Measurements from ENCODE around the gene TUBB6. TPM values are rescaled to one million over a fixed set of nuclear protein-coding genes. Genes with fewer than 3 reads are reported as not detected.

TUBB6 gene
- total and polyA plus RNA-seq, 2 donors (not counting 1 experiment from before 2014, with no cell fraction given): 269 to 646 TPM

GRCh38 chr18:12299862-12300261 lies 8.2 kb upstream of the TUBB6 start:
- no peaks in the 10 kb centered on the region for H3K9me3 ChIP-seq (ENCODE audit: control insufficient read depth, insufficient read depth, low read depth, low read length)
- no peaks in the 10 kb centered on the region for H3K36me3 ChIP-seq (ENCODE audit: control insufficient read depth, insufficient read depth, low read length)
- no peaks in the 10 kb centered on the region for H3K4me1 ChIP-seq (ENCODE audit: control insufficient read depth, extremely low read depth, insufficient read depth, low read length)
- H3K27ac ChIP-seq (ENCODE audit: insufficient read depth, low read length): no peak overlapping the region
- no peak overlapping the region for H3K4me3 ChIP-seq (replicated peaks in 1 of 4; ENCODE audit: control extremely low read depth in 1 of 4, insufficient read depth in 1 of 4, low read depth in 3 of 4, low read length in 4 of 4)
- H3K79me2 ChIP-seq (ENCODE audit: control insufficient read depth, insufficient read depth, low read length): no peaks in the 10 kb centered on the region
- TF ChIP-seq EZH2 (IDR thresholded peaks at IDR 0.05; ENCODE audit: low read length, missing control alignments) (no peak), CTCF (conservative IDR thresholded peaks at IDR 0.05 in 1 of 2, IDR thresholded peaks at IDR 0.05 in 1 of 2; ENCODE audit: low read depth in 1 of 2, low read length in 2 of 2) (no peak)
- H3K4me2 ChIP-seq (ENCODE audit: extremely low read depth, insufficient read depth, low read length): no peak overlapping the region
- H3K27me3 ChIP-seq (ENCODE audit: control insufficient read depth, insufficient read depth, low read length): no peaks in the 10 kb centered on the region
- DNase-seq (ENCODE audit: low read depth in 2 of 2): no peak
- H2AFZ ChIP-seq (ENCODE audit: low read length): no peak overlapping the region
- no peaks in the 10 kb centered on the region for H4K20me1 ChIP-seq (ENCODE audit: control insufficient read depth, extremely low read depth, insufficient read depth, low read length)
- no peak overlapping the region for H3K9ac ChIP-seq (ENCODE audit: insufficient read depth, low read length)

- no peaks in the 10 kb centered on the region for H3K9me3 ChIP-seq (ENCODE audit: control insufficient read depth, insufficient read depth, low read depth, low read length)
- H3K9ac ChIP-seq (ENCODE audit: insufficient read depth, low read length): no peak overlapping the region
- H3K4me2 ChIP-seq (ENCODE audit: extremely low read depth, insufficient read depth, low read length): no peak overlapping the region
- H3K4me3 ChIP-seq (replicated peaks in 1 of 4; ENCODE audit: control extremely low read depth in 1 of 4, insufficient read depth in 1 of 4, low read depth in 3 of 4, low read length in 4 of 4): no peak overlapping the region
- no peaks in the 10 kb centered on the region for H3K36me3 ChIP-seq (ENCODE audit: control insufficient read depth, insufficient read depth, low read length)
- H4K20me1 ChIP-seq (ENCODE audit: control insufficient read depth, extremely low read depth, insufficient read depth, low read length): no peaks in the 10 kb centered on the region
- no peak overlapping the region for H3K27ac ChIP-seq (ENCODE audit: insufficient read depth, low read length)
- no peak overlapping the region for H2AFZ ChIP-seq (ENCODE audit: low read length)
- H3K27me3 ChIP-seq (ENCODE audit: control insufficient read depth, insufficient read depth, low read length): no peaks in the 10 kb centered on the region
- TF ChIP-seq EZH2 (IDR thresholded peaks at IDR 0.05; ENCODE audit: low read length, missing control alignments) (no peak), CTCF (conservative IDR thresholded peaks at IDR 0.05 in 1 of 2, IDR thresholded peaks at IDR 0.05 in 1 of 2; ENCODE audit: low read depth in 1 of 2, low read length in 2 of 2) (no peak)
- no peak for DNase-seq (ENCODE audit: low read depth in 2 of 2)
- peaks cover 4% of the 10 kb centered on the region for H3K79me2 ChIP-seq (ENCODE audit: control insufficient read depth, insufficient read depth, low read length)
- peaks cover 1% of the 10 kb centered on the region for H3K4me1 ChIP-seq (ENCODE audit: control insufficient read depth, extremely low read depth, insufficient read depth, low read length)
Measured at GRCh38 chr18:12301263-12302005, 6.6 kb upstream of the TUBB6 start.

GRCh38 chr18:12302391-12303147 lies 5.5 kb upstream of the TUBB6 start:
- no peak overlapping the region for H3K9ac ChIP-seq (ENCODE audit: insufficient read depth, low read length)
- no peaks in the 10 kb centered on the region for H3K27me3 ChIP-seq (ENCODE audit: control insufficient read depth, insufficient read depth, low read length)
- no peak overlapping the region for H2AFZ ChIP-seq (ENCODE audit: low read length)
- H3K79me2 ChIP-seq (ENCODE audit: control insufficient read depth, insufficient read depth, low read length): peaks cover 9% of the 10 kb centered on the region
- H3K4me3 ChIP-seq (replicated peaks in 1 of 4; ENCODE audit: control extremely low read depth in 1 of 4, insufficient read depth in 1 of 4, low read depth in 3 of 4, low read length in 4 of 4): no peak overlapping the region
- H3K9me3 ChIP-seq (ENCODE audit: control insufficient read depth, insufficient read depth, low read depth, low read length): no peaks in the 10 kb centered on the region
- H3K4me2 ChIP-seq (ENCODE audit: extremely low read depth, insufficient read depth, low read length): no peak overlapping the region
- TF ChIP-seq CTCF (conservative IDR thresholded peaks at IDR 0.05 in 1 of 2, IDR thresholded peaks at IDR 0.05 in 1 of 2; ENCODE audit: low read depth in 1 of 2, low read length in 2 of 2): no peak
- no peak for TF ChIP-seq EZH2 (IDR thresholded peaks at IDR 0.05; ENCODE audit: low read length, missing control alignments)
- H3K27ac ChIP-seq (ENCODE audit: insufficient read depth, low read length): no peak overlapping the region
- H3K4me1 ChIP-seq (ENCODE audit: control insufficient read depth, extremely low read depth, insufficient read depth, low read length): peaks cover 4% of the 10 kb centered on the region
- no peaks in the 10 kb centered on the region for H4K20me1 ChIP-seq (ENCODE audit: control insufficient read depth, extremely low read depth, insufficient read depth, low read length)
- no peaks in the 10 kb centered on the region for H3K36me3 ChIP-seq (ENCODE audit: control insufficient read depth, insufficient read depth, low read length)
- no peak for DNase-seq (ENCODE audit: low read depth in 2 of 2)

Data from fibroblast of lung (primary cell).